ENCODE measurements around the gene RGS3. TPM values are rescaled to one million over a fixed set of nuclear protein-coding genes. Genes with fewer than 3 reads are reported as not detected.

Gene RGS3
- total RNA-seq, 1 donor from 2014 or later: 158 TPM

DNA sequence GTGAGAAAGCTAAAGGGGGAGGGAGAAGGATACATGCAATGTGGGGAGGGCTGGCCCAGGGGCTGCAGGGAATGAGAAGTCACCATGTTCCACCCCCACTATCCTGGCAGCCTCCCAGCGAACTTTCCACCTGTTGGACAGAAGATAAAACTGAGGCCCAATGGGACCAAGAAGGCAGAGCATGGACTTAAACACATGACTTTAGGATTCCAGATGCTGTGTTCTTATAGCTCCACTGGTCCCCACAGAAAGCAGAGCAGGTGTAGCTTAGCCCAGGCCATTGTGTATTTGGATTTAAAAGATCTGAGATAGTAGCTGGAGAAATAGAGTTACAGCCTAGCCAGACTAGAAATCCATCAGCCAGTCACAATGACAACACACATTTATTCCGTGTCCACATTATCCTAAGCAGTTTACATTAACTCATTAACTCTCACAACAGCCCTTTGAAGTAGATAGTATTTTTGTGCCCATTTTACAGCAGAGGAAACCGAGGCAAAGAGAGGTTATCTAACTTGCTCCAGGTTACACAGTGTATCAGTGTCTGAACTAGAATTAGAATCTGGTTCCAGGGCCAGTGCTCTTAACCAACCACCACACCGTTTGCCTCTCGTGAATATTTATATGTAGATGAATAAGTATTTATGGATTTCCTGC is 121.0 kb downstream of the RGS3 start:
- Histone ChIP-seq H3K4me3 (ENCODE audit: low read depth, low read length) (no peak overlapping the region), H3K27me3 (ENCODE audit: control insufficient read depth, insufficient read depth, low read length) (no peaks in the 10 kb centered on the region), H3K36me3 (ENCODE audit: control insufficient read depth, insufficient read depth, low read length) (peaks cover 1% of the 10 kb centered on the region)
- DNase-seq (ENCODE audit: low read depth): no peak
- TF ChIP-seq, protein P1, sequence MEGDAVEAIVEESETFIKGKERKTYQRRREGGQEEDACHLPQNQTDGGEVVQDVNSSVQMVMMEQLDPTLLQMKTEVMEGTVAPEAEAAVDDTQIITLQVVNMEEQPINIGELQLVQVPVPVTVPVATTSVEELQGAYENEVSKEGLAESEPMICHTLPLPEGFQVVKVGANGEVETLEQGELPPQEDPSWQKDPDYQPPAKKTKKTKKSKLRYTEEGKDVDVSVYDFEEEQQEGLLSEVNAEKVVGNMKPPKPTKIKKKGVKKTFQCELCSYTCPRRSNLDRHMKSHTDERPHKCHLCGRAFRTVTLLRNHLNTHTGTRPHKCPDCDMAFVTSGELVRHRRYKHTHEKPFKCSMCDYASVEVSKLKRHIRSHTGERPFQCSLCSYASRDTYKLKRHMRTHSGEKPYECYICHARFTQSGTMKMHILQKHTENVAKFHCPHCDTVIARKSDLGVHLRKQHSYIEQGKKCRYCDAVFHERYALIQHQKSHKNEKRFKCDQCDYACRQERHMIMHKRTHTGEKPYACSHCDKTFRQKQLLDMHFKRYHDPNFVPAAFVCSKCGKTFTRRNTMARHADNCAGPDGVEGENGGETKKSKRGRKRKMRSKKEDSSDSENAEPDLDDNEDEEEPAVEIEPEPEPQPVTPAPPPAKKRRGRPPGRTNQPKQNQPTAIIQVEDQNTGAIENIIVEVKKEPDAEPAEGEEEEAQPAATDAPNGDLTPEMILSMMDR (IDR thresholded peaks at IDR 0.05; ENCODE audit: insufficient read depth, low read length, poor library complexity, severe bottlenecking): no peak

DNA sequence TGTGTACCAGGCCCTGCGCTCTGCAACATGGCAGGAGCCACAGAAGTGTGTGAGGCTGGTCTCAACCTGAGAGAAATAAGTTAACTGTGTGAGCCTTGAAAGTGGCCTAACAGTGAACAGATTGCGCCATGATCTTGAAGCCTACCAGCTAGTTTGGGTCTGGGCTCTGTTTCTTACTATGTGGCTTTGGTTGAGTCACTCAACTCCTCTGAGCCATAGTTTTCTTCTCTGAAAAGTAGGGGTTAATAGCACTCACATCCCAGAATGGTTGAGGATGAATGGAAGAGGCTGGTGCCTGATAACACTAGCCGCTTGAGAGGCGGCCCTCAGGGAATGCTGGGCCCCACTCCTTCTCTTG is 121.5 kb downstream of the RGS3 start:
- DNase-seq (ENCODE audit: low read depth): no peak
- Histone ChIP-seq H3K27me3 (ENCODE audit: control insufficient read depth, insufficient read depth, low read length) (no peaks in the 10 kb centered on the region), H3K4me3 (ENCODE audit: low read depth, low read length) (no peak overlapping the region), H3K36me3 (ENCODE audit: control insufficient read depth, insufficient read depth, low read length) (peaks cover 1% of the 10 kb centered on the region)
- TF ChIP-seq, protein P1 (IDR thresholded peaks at IDR 0.05; ENCODE audit: insufficient read depth, low read length, poor library complexity, severe bottlenecking): no peak

DNA sequence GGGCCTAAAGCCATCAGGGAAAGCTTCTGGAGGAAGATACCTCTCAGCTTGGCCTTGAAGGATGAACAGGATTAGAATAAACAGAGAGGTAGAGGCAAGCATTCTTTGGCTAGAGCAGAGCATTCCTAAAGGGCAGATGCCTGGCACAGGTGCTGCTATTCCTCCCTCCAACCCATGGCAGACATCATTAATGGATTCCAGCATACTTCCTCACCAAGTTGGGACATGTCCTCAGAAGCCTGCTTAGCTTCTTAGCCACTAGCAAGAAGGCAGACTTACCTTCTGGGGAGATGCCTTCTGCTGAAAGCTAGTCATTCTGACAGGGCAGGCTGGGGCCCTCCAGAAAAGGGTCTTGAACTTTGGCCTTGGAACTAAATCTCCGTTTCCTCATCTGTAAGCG is 122.0 kb downstream of the RGS3 start:
- no peaks in the 10 kb centered on the region for H3K27me3 ChIP-seq (ENCODE audit: control insufficient read depth, insufficient read depth, low read length)
- H3K36me3 ChIP-seq (ENCODE audit: control insufficient read depth, insufficient read depth, low read length): peaks cover 1% of the 10 kb centered on the region
- DNase-seq (ENCODE audit: low read depth): no peak
- H3K4me3 ChIP-seq (ENCODE audit: low read depth, low read length): no peak overlapping the region
- TF ChIP-seq, protein P1 (IDR thresholded peaks at IDR 0.05; ENCODE audit: insufficient read depth, low read length, poor library complexity, severe bottlenecking): no peak

DNA sequence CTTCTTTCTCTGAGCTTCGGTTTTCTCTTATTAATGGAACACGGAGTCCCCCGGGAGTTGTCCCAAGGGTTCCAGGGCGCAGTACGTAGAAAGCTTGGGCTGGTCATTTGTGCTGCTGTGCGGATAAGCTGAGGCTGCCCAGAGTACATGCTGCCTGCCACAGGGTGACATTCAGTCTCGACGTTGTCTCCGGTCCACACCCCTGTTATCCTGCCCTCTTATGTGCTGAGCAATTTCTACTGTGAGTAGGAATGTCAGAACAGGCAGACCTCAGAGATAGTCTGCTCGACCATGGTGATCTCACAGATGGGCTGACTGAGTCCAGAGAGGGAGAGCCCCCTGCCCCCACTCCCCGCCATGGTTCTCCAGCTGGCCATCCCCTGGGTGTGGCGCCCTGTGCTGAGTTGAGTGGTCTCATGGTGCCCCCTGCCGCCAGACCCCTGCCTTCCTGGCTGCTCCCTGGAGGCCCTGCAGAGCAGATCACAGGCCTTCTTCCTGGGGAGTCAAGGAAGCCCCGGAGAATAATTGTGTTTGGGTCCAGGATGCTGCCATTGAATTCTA is 124.0 kb downstream of the RGS3 start:
- Histone ChIP-seq H3K27me3 (ENCODE audit: control insufficient read depth, insufficient read depth, low read length) (no peaks in the 10 kb centered on the region), H3K4me3 (ENCODE audit: low read depth, low read length) (no peak overlapping the region), H3K36me3 (ENCODE audit: control insufficient read depth, insufficient read depth, low read length) (peaks cover 1% of the 10 kb centered on the region)
- TF ChIP-seq, protein P1 (IDR thresholded peaks at IDR 0.05; ENCODE audit: insufficient read depth, low read length, poor library complexity, severe bottlenecking): peak; percentile 38
- DNase-seq (ENCODE audit: low read depth): no peak

DNA sequence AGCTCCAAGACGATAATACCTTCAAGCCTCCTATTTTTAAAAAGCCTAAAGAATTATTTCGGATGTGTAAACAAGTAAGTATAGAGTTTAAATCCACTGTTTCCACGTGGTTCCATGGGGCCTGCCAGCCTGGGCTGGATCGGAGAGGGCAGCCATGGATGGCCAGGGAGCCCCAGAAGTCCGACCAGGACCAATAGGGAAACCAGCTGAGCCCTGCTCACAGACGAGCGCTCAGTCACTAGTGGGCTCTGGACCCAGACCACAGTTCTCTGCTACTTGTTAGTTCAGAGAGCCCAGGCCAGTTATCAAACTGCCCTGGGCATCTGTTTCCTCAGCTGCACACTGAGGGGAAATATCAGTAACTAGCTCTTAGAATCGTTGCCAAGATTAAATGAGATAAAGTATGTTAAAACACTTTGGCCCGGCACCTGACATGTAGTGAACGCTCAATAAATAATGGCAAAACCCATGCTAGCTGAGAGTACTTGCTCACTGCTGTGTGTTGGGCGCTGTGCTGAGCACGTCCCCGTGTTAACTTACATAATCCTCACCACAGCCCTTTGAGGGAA is 124.8 kb downstream of the RGS3 start:
- H3K36me3 ChIP-seq (ENCODE audit: control insufficient read depth, insufficient read depth, low read length): peaks cover 1% of the 10 kb centered on the region
- TF ChIP-seq, protein P1 (IDR thresholded peaks at IDR 0.05; ENCODE audit: insufficient read depth, low read length, poor library complexity, severe bottlenecking): no peak
- no peak for DNase-seq (ENCODE audit: low read depth)
- no peak overlapping the region for H3K4me3 ChIP-seq (ENCODE audit: low read depth, low read length)
- H3K27me3 ChIP-seq (ENCODE audit: control insufficient read depth, insufficient read depth, low read length): no peaks in the 10 kb centered on the region

Measured in kidney epithelial cell (primary cell).